ENCODE measurements around the gene RORB. TPM values are rescaled to one million over a fixed set of nuclear protein-coding genes. Genes with fewer than 3 reads are reported as not detected.

The RORB gene
- total RNA-seq, 1 donor from 2014 or later, result 0.11 TPM

DNA sequence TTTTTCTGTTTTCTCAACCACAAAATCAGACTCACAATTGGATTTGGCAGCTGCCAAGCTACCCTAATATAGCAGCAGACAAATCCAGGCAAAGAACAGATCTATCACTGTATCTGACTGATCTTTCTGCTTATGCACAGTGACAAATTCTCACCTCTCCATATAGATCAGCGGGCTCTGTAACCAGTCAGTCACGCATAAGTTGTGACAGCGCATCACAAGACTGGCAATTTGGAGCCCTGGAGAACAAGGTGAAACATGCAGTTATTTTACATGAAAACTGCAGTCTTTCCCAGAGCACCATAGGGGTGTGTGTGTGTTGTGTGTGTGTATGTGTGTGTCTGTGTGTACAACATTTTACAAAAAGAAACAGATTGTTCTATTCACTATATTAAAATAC lies 37.7 kb downstream of the RORB start:
- TF ChIP-seq, protein P1, sequence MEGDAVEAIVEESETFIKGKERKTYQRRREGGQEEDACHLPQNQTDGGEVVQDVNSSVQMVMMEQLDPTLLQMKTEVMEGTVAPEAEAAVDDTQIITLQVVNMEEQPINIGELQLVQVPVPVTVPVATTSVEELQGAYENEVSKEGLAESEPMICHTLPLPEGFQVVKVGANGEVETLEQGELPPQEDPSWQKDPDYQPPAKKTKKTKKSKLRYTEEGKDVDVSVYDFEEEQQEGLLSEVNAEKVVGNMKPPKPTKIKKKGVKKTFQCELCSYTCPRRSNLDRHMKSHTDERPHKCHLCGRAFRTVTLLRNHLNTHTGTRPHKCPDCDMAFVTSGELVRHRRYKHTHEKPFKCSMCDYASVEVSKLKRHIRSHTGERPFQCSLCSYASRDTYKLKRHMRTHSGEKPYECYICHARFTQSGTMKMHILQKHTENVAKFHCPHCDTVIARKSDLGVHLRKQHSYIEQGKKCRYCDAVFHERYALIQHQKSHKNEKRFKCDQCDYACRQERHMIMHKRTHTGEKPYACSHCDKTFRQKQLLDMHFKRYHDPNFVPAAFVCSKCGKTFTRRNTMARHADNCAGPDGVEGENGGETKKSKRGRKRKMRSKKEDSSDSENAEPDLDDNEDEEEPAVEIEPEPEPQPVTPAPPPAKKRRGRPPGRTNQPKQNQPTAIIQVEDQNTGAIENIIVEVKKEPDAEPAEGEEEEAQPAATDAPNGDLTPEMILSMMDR (IDR thresholded peaks at IDR 0.05; ENCODE audit: insufficient read depth, low read depth, low read length), result no peak
- TF ChIP-seq EZH2 (IDR thresholded peaks at IDR 0.05; ENCODE audit: insufficient read depth, low read length), result no peak
- no peak overlapping the region for H2AFZ ChIP-seq (ENCODE audit: low read depth, low read length)
- H3K36me3 ChIP-seq (ENCODE audit: insufficient read depth, low read length), result no peaks in the 10 kb centered on the region
- DNase-seq (ENCODE audit: low read depth) (no peak), FAIRE-seq (no peak)
- Mint-ChIP-seq H3K9me3 (ENCODE audit: unreplicated experiment) (no peaks in the 10 kb centered on the region), H3K4me3 (ENCODE audit: unreplicated experiment) (no peak overlapping the region), H3K27me3 (ENCODE audit: low read depth, unreplicated experiment) (no peaks in the 10 kb centered on the region), H3K27ac (ENCODE audit: unreplicated experiment) (no peak overlapping the region), H3K36me3 (ENCODE audit: low read depth, unreplicated experiment) (no peaks in the 10 kb centered on the region), H3K4me1 (ENCODE audit: low read depth, unreplicated experiment) (no peaks in the 10 kb centered on the region)
- H3K9me3 ChIP-seq (ENCODE audit: insufficient read depth, low read depth, low read length), result no peaks in the 10 kb centered on the region
- no peaks in the 10 kb centered on the region for H3K4me1 ChIP-seq (ENCODE audit: insufficient read depth, low read length)
- no peak overlapping the region for H3K27ac ChIP-seq (ENCODE audit: low read depth, low read length)
- no peak overlapping the region for H3K9ac ChIP-seq (ENCODE audit: low read length)
- no peak overlapping the region for H3K4me2 ChIP-seq (ENCODE audit: low read length)
- H4K20me1 ChIP-seq (ENCODE audit: insufficient read depth, low read length), result no peaks in the 10 kb centered on the region
- no peak overlapping the region for H3K4me3 ChIP-seq (ENCODE audit: insufficient read depth, low read depth, low read length)
- no peaks in the 10 kb centered on the region for H3K27me3 ChIP-seq (ENCODE audit: insufficient read depth, low read length)
- H3K79me2 ChIP-seq (ENCODE audit: insufficient read depth, low read length), result no peaks in the 10 kb centered on the region

DNA sequence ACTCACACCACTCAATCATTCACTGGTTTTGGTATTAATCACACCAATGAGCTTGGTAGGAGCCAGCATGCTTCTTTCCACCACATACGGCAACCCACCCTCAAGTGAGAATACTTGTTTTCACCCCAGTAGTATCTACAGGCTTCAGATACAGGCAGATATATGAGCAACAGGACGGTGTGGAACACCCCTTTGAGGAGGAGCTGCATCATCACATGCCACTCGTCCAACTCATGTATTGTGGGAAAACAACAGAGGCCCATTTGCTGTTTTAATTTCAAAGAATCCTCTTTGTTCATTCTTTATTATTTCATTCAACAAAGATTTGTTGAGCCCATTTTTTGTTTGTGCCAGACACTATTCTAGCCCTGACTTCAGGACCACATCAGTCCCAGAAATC lies 46.0 kb downstream of the RORB start:
- no peaks in the 10 kb centered on the region for H3K9me3 Mint-ChIP-seq (ENCODE audit: unreplicated experiment)
- peaks cover 1% of the 10 kb centered on the region for H3K27me3 Mint-ChIP-seq (ENCODE audit: low read depth, unreplicated experiment)
- Histone ChIP-seq H3K4me1 (ENCODE audit: insufficient read depth, low read length) (no peaks in the 10 kb centered on the region), H3K27me3 (ENCODE audit: insufficient read depth, low read length) (no peaks in the 10 kb centered on the region), H3K36me3 (ENCODE audit: insufficient read depth, low read length) (no peaks in the 10 kb centered on the region), H3K27ac (ENCODE audit: low read depth, low read length) (no peak overlapping the region), H3K4me2 (ENCODE audit: low read length) (no peak overlapping the region), H3K9ac (ENCODE audit: low read length) (no peak overlapping the region), H3K4me3 (ENCODE audit: insufficient read depth, low read depth, low read length) (no peak overlapping the region), H3K79me2 (ENCODE audit: insufficient read depth, low read length) (no peaks in the 10 kb centered on the region), H2AFZ (ENCODE audit: low read depth, low read length) (no peak overlapping the region), H3K9me3 (ENCODE audit: insufficient read depth, low read depth, low read length) (no peaks in the 10 kb centered on the region), H4K20me1 (ENCODE audit: insufficient read depth, low read length) (no peaks in the 10 kb centered on the region)
- no peaks in the 10 kb centered on the region for H3K4me1 Mint-ChIP-seq (ENCODE audit: low read depth, unreplicated experiment)
- DNase-seq (ENCODE audit: low read depth), result no peak
- no peak for FAIRE-seq
- TF ChIP-seq EZH2 (IDR thresholded peaks at IDR 0.05; ENCODE audit: insufficient read depth, low read length), result no peak
- TF ChIP-seq, protein P1 (IDR thresholded peaks at IDR 0.05; ENCODE audit: insufficient read depth, low read depth, low read length), result no peak
- no peak overlapping the region for H3K4me3 Mint-ChIP-seq (ENCODE audit: unreplicated experiment)
- H3K27ac Mint-ChIP-seq (ENCODE audit: unreplicated experiment), result no peak overlapping the region
- H3K36me3 Mint-ChIP-seq (ENCODE audit: low read depth, unreplicated experiment), result no peaks in the 10 kb centered on the region

DNA sequence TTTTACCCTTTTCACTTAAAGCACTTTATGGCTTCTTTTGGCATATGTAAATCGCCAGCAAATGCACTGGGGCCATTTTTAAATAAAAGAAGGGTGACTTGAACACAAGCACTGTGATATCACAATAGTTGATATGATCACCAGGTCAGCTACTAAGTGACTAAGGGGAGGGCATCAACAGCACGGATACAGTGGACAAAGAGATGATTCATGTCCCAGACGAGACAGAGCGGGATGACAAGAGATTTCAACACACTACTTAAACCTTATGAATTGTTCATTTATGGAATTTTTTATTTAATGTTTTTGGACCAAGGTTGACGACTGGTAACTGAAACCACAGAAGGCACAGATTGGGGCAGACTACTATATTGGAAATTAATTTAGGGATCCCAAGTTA lies 54.1 kb downstream of the RORB start:
- no peaks in the 10 kb centered on the region for H3K9me3 Mint-ChIP-seq (ENCODE audit: unreplicated experiment)
- Histone ChIP-seq H3K9me3 (ENCODE audit: insufficient read depth, low read depth, low read length) (no peaks in the 10 kb centered on the region), H3K4me1 (ENCODE audit: insufficient read depth, low read length) (peaks cover 3% of the 10 kb centered on the region), H3K9ac (ENCODE audit: low read length) (no peak overlapping the region), H3K27me3 (ENCODE audit: insufficient read depth, low read length) (no peaks in the 10 kb centered on the region), H3K79me2 (ENCODE audit: insufficient read depth, low read length) (no peaks in the 10 kb centered on the region), H4K20me1 (ENCODE audit: insufficient read depth, low read length) (no peaks in the 10 kb centered on the region), H3K36me3 (ENCODE audit: insufficient read depth, low read length) (no peaks in the 10 kb centered on the region), H2AFZ (ENCODE audit: low read depth, low read length) (no peak overlapping the region), H3K4me2 (ENCODE audit: low read length) (no peak overlapping the region), H3K27ac (ENCODE audit: low read depth, low read length) (no peak overlapping the region), H3K4me3 (ENCODE audit: insufficient read depth, low read depth, low read length) (no peak overlapping the region)
- FAIRE-seq, result no peak
- no peak overlapping the region for H3K4me3 Mint-ChIP-seq (ENCODE audit: unreplicated experiment)
- H3K27me3 Mint-ChIP-seq (ENCODE audit: low read depth, unreplicated experiment), result no peaks in the 10 kb centered on the region
- TF ChIP-seq, protein P1 (IDR thresholded peaks at IDR 0.05; ENCODE audit: insufficient read depth, low read depth, low read length), result no peak
- no peak for TF ChIP-seq EZH2 (IDR thresholded peaks at IDR 0.05; ENCODE audit: insufficient read depth, low read length)
- no peak overlapping the region for H3K27ac Mint-ChIP-seq (ENCODE audit: unreplicated experiment)
- H3K36me3 Mint-ChIP-seq (ENCODE audit: low read depth, unreplicated experiment), result no peaks in the 10 kb centered on the region
- no peak for DNase-seq (ENCODE audit: low read depth)
- H3K4me1 Mint-ChIP-seq (ENCODE audit: low read depth, unreplicated experiment), result no peaks in the 10 kb centered on the region

Measured in astrocyte (in vitro differentiated cells and primary cell).